ENCODE measurements around the gene GGTA1. TPM values are rescaled to one million over a fixed set of nuclear protein-coding genes. Genes with fewer than 3 reads are reported as not detected.

The GGTA1 gene
- total and polyA plus RNA-seq, 8 donors, result 4.8 to 10.2 (median 7.4) TPM

- peak; percentile 22 for ATAC-seq
- intact Hi-C loops (cut with DNase I), result no loop called here
- no peaks in the 10 kb centered on the region for H3K27me3 ChIP-seq
- no peak overlapping the region for H3K4me3 ChIP-seq
- TF ChIP-seq CTCF (IDR thresholded peaks at IDR 0.05), result no peak
- no peak for DNase-seq
- H3K27ac ChIP-seq, result no peak overlapping the region
- H3K9me3 ChIP-seq, result no peaks in the 10 kb centered on the region
- no peaks in the 10 kb centered on the region for H3K4me1 ChIP-seq
- no peaks in the 10 kb centered on the region for H3K36me3 ChIP-seq
Measured at GRCh38 chr9:121474231-121474947, 25.3 kb downstream of the GGTA1 start.

- no peak for TF ChIP-seq CTCF (IDR thresholded peaks at IDR 0.05)
- Histone ChIP-seq H3K27ac (no peak overlapping the region), H3K27me3 (no peaks in the 10 kb centered on the region), H3K4me1 (no peaks in the 10 kb centered on the region), H3K36me3 (no peaks in the 10 kb centered on the region), H3K9me3 (no peaks in the 10 kb centered on the region), H3K4me3 (no peak overlapping the region)
- intact Hi-C loops (cut with DNase I), result no loop called here
- ATAC-seq (no peak), DNase-seq (no peak)
Measured at GRCh38 chr9:121473229-121473628, 26.4 kb downstream of the GGTA1 start.

GRCh38 chr9:121472446-121472845, 27.2 kb downstream of the GGTA1 start:
- Histone ChIP-seq H3K27ac (no peak overlapping the region), H3K4me3 (no peak overlapping the region), H3K27me3 (no peaks in the 10 kb centered on the region), H3K36me3 (no peaks in the 10 kb centered on the region), H3K9me3 (no peaks in the 10 kb centered on the region), H3K4me1 (no peaks in the 10 kb centered on the region)
- intact Hi-C loops (cut with DNase I), result no loop called here
- DNase-seq (no peak), ATAC-seq (no peak)
- TF ChIP-seq CTCF (IDR thresholded peaks at IDR 0.05), result no peak

- no peak for DNase-seq
- no peaks in the 10 kb centered on the region for H3K9me3 ChIP-seq
- H3K27ac ChIP-seq, result no peak overlapping the region
- H3K27me3 ChIP-seq, result no peaks in the 10 kb centered on the region
- H3K36me3 ChIP-seq, result no peaks in the 10 kb centered on the region
- no peak for TF ChIP-seq CTCF (IDR thresholded peaks at IDR 0.05)
- ATAC-seq, result no peak
- peaks cover 0 to 11% of the 10 kb centered on the region in 2 donors for H3K4me1 ChIP-seq
- intact Hi-C loops (cut with DNase I), result no loop called here
- H3K4me3 ChIP-seq, result no peak overlapping the region
Measured at GRCh38 chr9:121466142-121466541, 33.5 kb downstream of the GGTA1 start.

DNA sequence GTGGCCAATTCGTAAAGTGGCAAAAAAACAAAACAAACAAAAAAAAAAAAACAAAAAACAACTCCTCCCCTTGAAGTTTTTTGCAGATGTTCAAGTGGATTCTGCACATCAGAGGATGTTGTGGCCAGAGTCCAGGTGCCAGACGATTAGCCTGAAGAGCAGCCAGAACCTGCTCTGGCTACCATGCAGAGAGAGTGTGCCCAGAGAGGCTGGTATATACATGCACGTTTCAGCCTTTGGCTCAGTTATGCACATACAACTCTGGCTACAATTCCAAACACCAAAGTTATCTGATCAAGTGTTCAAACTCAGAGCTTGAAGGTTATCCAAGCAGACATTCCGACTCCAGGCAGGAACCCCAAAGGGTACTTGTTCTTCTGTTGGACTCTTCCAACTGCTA, 34.7 kb downstream of the GGTA1 start:
- Histone ChIP-seq H3K4me1 (peaks cover 0 to 11% of the 10 kb centered on the region in 2 donors), H3K9me3 (no peaks in the 10 kb centered on the region), H3K27ac (no peak overlapping the region), H3K4me3 (no peak overlapping the region), H3K36me3 (no peaks in the 10 kb centered on the region), H3K27me3 (no peaks in the 10 kb centered on the region)
- ATAC-seq (peak; percentile 23), DNase-seq (no peak)
- intact Hi-C loops (cut with DNase I), result no loop called here
- no peak for TF ChIP-seq CTCF (IDR thresholded peaks at IDR 0.05)

Data from left lung (tissue), 10 donors.